ENCODE data around the gene ALDH1L1. TPM values are rescaled to one million over a fixed set of nuclear protein-coding genes. Genes with fewer than 3 reads are reported as not detected.

The ALDH1L1 gene
- total RNA-seq, 1 donor, result under 0.01 TPM

GRCh38 chr3:126155280-126155640, 25.1 kb downstream of the ALDH1L1 start:
- Histone ChIP-seq H3K36me3 (ENCODE audit: insufficient read depth, low read length) (no peaks in the 10 kb centered on the region), H4K20me1 (ENCODE audit: insufficient read depth, low read length) (no peaks in the 10 kb centered on the region), H2AFZ (ENCODE audit: low read length) (no peak overlapping the region), H3K79me2 (ENCODE audit: insufficient read depth, low read length) (no peaks in the 10 kb centered on the region), H3K4me3 (ENCODE audit: insufficient read depth, low read length) (no peak overlapping the region), H3K4me2 (ENCODE audit: insufficient read depth, low read length) (no peak overlapping the region), H3K4me1 (ENCODE audit: insufficient read depth, low read length) (no peaks in the 10 kb centered on the region), H3K27me3 (ENCODE audit: insufficient read depth, low read length) (peaks cover 15% of the 10 kb centered on the region), H3K27ac (ENCODE audit: low read depth, low read length) (no peak overlapping the region), H3K9me3 (ENCODE audit: low read depth, low read length) (no peaks in the 10 kb centered on the region)
- no peak for DNase-seq (ENCODE audit: insufficient read length, low spot score, missing footprints)
- TF ChIP-seq CTCF (IDR thresholded peaks at IDR 0.05; ENCODE audit: extremely low read depth, low read depth, low read length), result no peak

GRCh38 chr3:126154391-126155279, 25.8 kb downstream of the ALDH1L1 start:
- peak; percentile 37 for DNase-seq (ENCODE audit: insufficient read length, low spot score, missing footprints)
- no peak overlapping the region for H3K27ac ChIP-seq (ENCODE audit: low read depth, low read length)
- H3K79me2 ChIP-seq (ENCODE audit: insufficient read depth, low read length), result no peaks in the 10 kb centered on the region
- no peaks in the 10 kb centered on the region for H4K20me1 ChIP-seq (ENCODE audit: insufficient read depth, low read length)
- no peak overlapping the region for H3K4me2 ChIP-seq (ENCODE audit: insufficient read depth, low read length)
- peaks cover 20% of the 10 kb centered on the region for H3K27me3 ChIP-seq (ENCODE audit: insufficient read depth, low read length)
- no peak overlapping the region for H3K4me3 ChIP-seq (ENCODE audit: insufficient read depth, low read length)
- H3K4me1 ChIP-seq (ENCODE audit: insufficient read depth, low read length), result no peaks in the 10 kb centered on the region
- H3K36me3 ChIP-seq (ENCODE audit: insufficient read depth, low read length), result no peaks in the 10 kb centered on the region
- no peaks in the 10 kb centered on the region for H3K9me3 ChIP-seq (ENCODE audit: low read depth, low read length)
- no peak for TF ChIP-seq CTCF (IDR thresholded peaks at IDR 0.05; ENCODE audit: extremely low read depth, low read depth, low read length)
- H2AFZ ChIP-seq (ENCODE audit: low read length), result no peak overlapping the region

GRCh38 chr3:126153695-126154360, 26.6 kb downstream of the ALDH1L1 start:
- no peaks in the 10 kb centered on the region for H3K79me2 ChIP-seq (ENCODE audit: insufficient read depth, low read length)
- H3K4me2 ChIP-seq (ENCODE audit: insufficient read depth, low read length), result no peak overlapping the region
- no peaks in the 10 kb centered on the region for H4K20me1 ChIP-seq (ENCODE audit: insufficient read depth, low read length)
- H3K9me3 ChIP-seq (ENCODE audit: low read depth, low read length), result no peaks in the 10 kb centered on the region
- H3K36me3 ChIP-seq (ENCODE audit: insufficient read depth, low read length), result no peaks in the 10 kb centered on the region
- peak; percentile 59 for DNase-seq (ENCODE audit: insufficient read length, low spot score, missing footprints)
- no peak for TF ChIP-seq CTCF (IDR thresholded peaks at IDR 0.05; ENCODE audit: extremely low read depth, low read depth, low read length)
- no peak overlapping the region for H3K4me3 ChIP-seq (ENCODE audit: insufficient read depth, low read length)
- no peaks in the 10 kb centered on the region for H3K4me1 ChIP-seq (ENCODE audit: insufficient read depth, low read length)
- H3K27ac ChIP-seq (ENCODE audit: low read depth, low read length), result no peak overlapping the region
- H3K27me3 ChIP-seq (ENCODE audit: insufficient read depth, low read length), result peaks cover 20% of the 10 kb centered on the region
- H2AFZ ChIP-seq (ENCODE audit: low read length), result no peak overlapping the region
